Colonic mucosa (tissue), 4 donors: ENCODE results near the gene CNGA4. TPM values are rescaled to one million over a fixed set of nuclear protein-coding genes. Genes with fewer than 3 reads are reported as not detected.

Experiments used
- DNase-seq: peaks from one replicate; pipeline ENCODE4 v3.0.0-alpha.2; 2020
- H3K27ac ChIP-seq: fragments of 200-600 bp; one replicate; pipeline ENCODE4 v1.8.0; 2021
- H3K27me3 ChIP-seq: fragments of 200-600 bp; one replicate; pipeline ENCODE4 v1.8.0; 2021
- H3K36me3 ChIP-seq: fragments of 200-600 bp; one replicate; pipeline ENCODE4 v1.8.0; 2021
- H3K4me1 ChIP-seq: fragments of 200-600 bp; one replicate; pipeline ENCODE4 v1.8.0; 2021; ENCODE audit warnings: mild to moderate bottlenecking
- H3K4me3 ChIP-seq: fragments of 200-600 bp; one replicate; pipeline ENCODE4 v1.8.0; 2021
- H3K9ac ChIP-seq, 2 donors: one replicate each; pipeline ENCODE4 v1.7.0; 2013; ENCODE audit warnings: control low read depth in 2 of 2, low read depth in 2 of 2, low read length in 2 of 2
- H3K9me3 ChIP-seq: fragments of 200-600 bp; one replicate; pipeline ENCODE4 v1.8.0; 2021
- CTCF ChIP-seq: fragments of 200-600 bp; IDR thresholded peaks from one replicate; pipeline ENCODE4 v1.8.0; 2022; ENCODE audit warnings: antibody characterized with exemption, mild to moderate bottlenecking
- intact Hi-C: fragments of 100-400 bp; cut with DNase I; formaldehyde crosslinking; loops from one replicate; pipeline ENCODE4 v1.14.1; 2022
- total RNA-seq, 2 donors: library from RNA; stranded (reverse); fragmentation: NEBNext Ultra II Directional in 1 of 2; extraction: Animal tissue kit (Norgen Biotek cat#: 25700) in 1 of 2; gene quantifications; one replicate each; pipeline ENCODE4 v1.2.1, GENCODE V29; 2021
- donor health status: healthy.
- donor health status: DM: no; HTN: no; CAD: no.
- donor health status: DM: no; HTN: no; CAD: no.

CNGA4 gene
- total RNA-seq, 2 donors from 2014 or later: 0.12 TPM; not detected in 1

GRCh38 chr11:6285019-6285418 is 46.1 kb downstream of the CNGA4 start:
- no peaks in the 10 kb centered on the region for H3K9me3 ChIP-seq
- no peak for TF ChIP-seq CTCF
- H3K4me1 ChIP-seq: no peaks in the 10 kb centered on the region
- no peaks in the 10 kb centered on the region for H3K27me3 ChIP-seq
- no peak overlapping the region for H3K27ac ChIP-seq
- intact Hi-C loops: no loop called here
- no peaks in the 10 kb centered on the region for H3K36me3 ChIP-seq
- H3K4me3 ChIP-seq: no peak overlapping the region
- DNase-seq: no peak
- no peak overlapping the region for H3K9ac ChIP-seq

Other genes with a start within 250 kb of the CNGA4 start
- not detected for gene OR56A4, start 232.1 kb upstream of the CNGA4 start, total RNA-seq
- gene OR56A1, start 208.3 kb upstream of the CNGA4 start, total RNA-seq: not detected
- gene OR56B4, start 131.4 kb upstream of the CNGA4 start, total RNA-seq: not detected
- under 1 TPM in 1 of 2 donors, not detected in 1; 0.25 TPM for gene OR52B2, start 68.8 kb upstream of the CNGA4 start, total RNA-seq
- gene OR52W1, start 39.9 kb upstream of the CNGA4 start, total RNA-seq: not detected
- not detected for gene C11orf42, start 33.5 kb upstream of the CNGA4 start, total RNA-seq
- 100 to 1,000 TPM in 1 of 2 donors, 10 to 100 TPM in 1; 84.6 to 107 TPM for gene FHIP1B, start 4.5 kb upstream of the CNGA4 start, total RNA-seq
- not detected for gene CCKBR, start 20.7 kb downstream of the CNGA4 start, total RNA-seq
- 10 to 100 TPM in 1 of 2 donors, 1 to 10 TPM in 1; 6.5 to 15.4 TPM for gene CAVIN3, start 81.4 kb downstream of the CNGA4 start, total RNA-seq
- gene SMPD1, start 151.4 kb downstream of the CNGA4 start, total RNA-seq: 10 to 100 TPM; 49.3 to 57.1 TPM
- gene APBB1, start 180.0 kb downstream of the CNGA4 start, total RNA-seq: 10 to 100 TPM in 1 of 2 donors, 1 to 10 TPM in 1; 6.6 to 10.2 TPM
- 1 to 10 TPM; 1.8 to 5.3 TPM for gene HPX, start 201.9 kb downstream of the CNGA4 start, total RNA-seq
- gene TRIM3, start 234.9 kb downstream of the CNGA4 start, total RNA-seq: 10 to 100 TPM; 30.0 to 59.0 TPM
- gene ARFIP2, start 242.2 kb downstream of the CNGA4 start, total RNA-seq: 10 to 100 TPM; 76.9 to 87.3 TPM
- gene TIMM10B, start 242.4 kb downstream of the CNGA4 start, total RNA-seq: 10 to 100 TPM; 48.0 TPM